Activated CD4-positive, alpha-beta T cell treated with anti-CD3 and anti-CD28 coated beads, Interleukin-2, Interleukin-6, amounts not matched to agents 100 ng/mL and 50 ng/mL, durations not matched to agents 16 hours and 8 hours (primary cell): ENCODE data around the gene S100A5.
"Not testable (repeated sequence)": the region's sequence is repeated elsewhere in the genome, so short reads cannot be mapped to it uniquely, and the experiment has no call there.

Experiments used
- DNase-seq: peaks from one replicate; pipeline ENCODE4 v3.0.0-alpha.2; 2020

S100A5 gene, protein sequence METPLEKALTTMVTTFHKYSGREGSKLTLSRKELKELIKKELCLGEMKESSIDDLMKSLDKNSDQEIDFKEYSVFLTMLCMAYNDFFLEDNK

DNA sequence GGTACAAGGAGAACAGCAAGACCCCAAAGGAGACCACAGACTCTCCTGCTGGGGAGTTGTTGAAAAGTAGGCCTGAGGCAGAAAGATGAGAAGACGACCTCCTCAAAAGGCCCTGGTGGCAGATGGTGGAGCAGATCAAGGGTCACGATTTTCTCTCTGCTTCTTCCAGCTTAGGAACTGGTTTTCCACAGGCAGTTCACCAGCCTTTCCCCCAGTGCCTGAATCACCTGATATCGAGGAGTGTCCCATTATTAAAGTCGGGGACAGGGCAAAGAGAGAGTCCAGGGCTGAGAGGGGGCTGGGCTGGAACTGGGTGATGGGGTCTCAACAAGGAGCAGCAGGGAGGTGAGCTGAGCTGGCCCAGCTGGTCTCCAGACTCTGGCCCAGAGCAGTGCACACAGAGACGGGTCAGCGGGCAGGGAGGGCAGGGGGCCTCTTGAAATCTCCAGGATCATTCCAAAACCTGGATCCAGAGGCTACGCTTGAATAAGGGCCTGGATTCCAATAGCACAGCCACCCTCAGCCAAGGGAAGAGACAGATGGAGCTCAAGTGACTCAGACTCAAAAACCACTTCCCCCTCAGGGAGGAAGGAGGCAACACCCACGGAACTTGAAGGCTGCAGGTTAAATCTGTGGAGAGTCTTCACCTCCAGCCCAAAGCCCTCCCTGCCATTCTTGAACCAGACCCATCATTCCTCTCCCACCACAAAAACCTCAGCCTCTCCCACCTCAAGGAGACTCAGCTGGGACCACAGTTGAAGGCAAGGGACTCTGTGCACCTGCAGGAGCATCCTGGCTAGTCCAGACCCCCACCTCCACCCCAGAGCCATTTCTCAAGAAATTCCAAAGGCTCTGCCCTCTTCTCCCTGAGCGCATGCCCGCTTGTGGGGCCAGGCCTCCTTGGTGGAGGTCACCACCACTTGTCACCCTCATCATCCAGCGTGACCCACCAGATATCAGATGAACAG is at the start of gene S100A5:
Gene S100A5 (minus strand): TSS at position 541 of the 968 bp plus-strand sequence. CDS start 743 bp downstream, outside the sequence.
- DNase-seq, result peak; percentile 83

GRCh38 chr1:153588482-153588881 is 47.7 kb upstream of the S100A5 start:
- no peak for DNase-seq

DNA sequence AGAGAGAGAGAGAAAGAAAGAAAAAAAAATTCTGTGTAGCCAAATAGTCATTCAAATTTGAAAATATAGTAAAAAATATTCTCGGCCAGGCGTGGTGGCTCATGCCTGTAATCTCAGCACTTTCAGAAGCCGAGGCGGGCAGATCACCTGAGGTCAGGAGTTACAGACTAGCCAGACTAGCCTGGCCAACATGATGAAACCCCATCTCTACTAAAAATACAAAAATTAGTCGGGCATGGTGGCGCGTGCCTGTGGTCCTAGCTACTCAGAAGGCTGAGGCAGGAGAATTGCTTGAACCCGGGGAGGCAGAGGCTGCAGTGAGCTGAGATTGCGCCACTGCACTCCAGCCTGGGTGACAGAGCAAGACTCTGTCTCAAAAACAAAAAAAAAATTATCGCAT is 47.3 kb upstream of the S100A5 start:
- DNase-seq, result not testable (repeated sequence)

DNA sequence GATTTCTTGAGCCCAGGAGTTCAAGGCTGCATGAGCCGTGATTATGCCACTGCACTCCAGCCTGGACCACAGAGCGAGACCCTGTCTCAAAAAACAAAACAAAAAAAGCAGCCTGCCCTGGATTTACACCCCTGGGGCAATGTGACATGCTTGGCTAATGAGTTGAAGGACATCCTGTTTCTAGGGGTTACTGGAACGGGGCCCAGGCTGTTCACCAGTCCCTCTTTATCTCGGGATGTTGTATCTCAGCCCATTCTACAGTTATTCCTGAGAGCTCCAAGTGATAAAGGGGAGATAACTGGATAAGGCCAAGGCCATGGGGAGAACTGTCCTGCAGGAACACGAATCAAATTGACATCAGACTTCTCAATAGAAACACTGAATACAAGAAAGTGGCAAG is 46.6 kb upstream of the S100A5 start:
- DNase-seq, result no peak

- DNase-seq, result no peak
Measured at GRCh38 chr1:153586347-153586746, 45.6 kb upstream of the S100A5 start.

- DNase-seq, result no peak
Measured at GRCh38 chr1:153585006-153585405, 44.3 kb upstream of the S100A5 start.

DNA sequence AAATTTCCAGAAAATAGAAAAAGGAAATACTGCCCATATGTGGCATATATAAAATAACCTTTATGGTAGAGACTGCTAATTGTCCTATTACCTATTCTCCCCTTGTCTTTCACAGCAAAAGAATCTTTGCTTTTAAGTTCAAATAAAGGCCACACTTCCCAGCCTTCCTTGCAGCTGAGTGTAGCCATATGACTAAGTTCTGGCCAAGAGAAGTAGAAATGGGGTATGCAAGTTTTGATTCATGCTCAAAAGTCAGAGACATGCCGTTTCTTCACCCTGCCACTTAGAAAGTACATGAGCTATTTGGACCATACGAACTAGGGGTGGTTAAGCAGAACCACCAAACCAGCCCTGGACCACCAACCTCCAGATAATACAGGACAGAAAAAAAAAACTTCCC is 43.2 kb upstream of the S100A5 start:
- no peak for DNase-seq

GRCh38 chr1:153583514-153583913 is 42.8 kb upstream of the S100A5 start:
- not testable (repeated sequence) for DNase-seq

DNA sequence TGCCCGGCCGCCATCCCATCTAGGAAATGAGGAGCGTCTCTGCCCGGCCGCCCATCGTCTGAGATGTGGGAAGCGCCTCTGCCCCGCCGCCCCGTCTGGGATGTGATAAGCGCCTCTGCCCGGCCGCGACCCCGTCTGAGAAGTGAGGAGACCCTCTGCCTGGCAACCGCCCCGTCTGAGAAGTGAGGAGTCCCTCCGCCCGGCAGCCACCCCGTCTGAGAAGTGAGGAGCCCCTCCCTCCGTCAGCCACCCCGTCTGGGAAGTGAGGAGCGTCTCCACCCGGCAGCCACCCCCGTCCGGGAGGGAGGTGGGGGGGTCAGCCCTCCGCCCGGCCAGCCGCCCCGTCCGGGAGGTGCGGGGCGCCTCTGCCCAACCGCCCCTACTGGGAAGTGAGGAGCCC is 42.1 kb upstream of the S100A5 start:
- not testable (repeated sequence) for DNase-seq

GRCh38 chr1:153578936-153579335 is 38.2 kb upstream of the S100A5 start:
- no peak for DNase-seq

GRCh38 chr1:153578490-153578889 is 37.8 kb upstream of the S100A5 start:
- DNase-seq, result no peak

GRCh38 chr1:153577624-153578051 is 36.9 kb upstream of the S100A5 start:
- no peak for DNase-seq

- DNase-seq, result no peak
Measured at GRCh38 chr1:153577138-153577537, 36.4 kb upstream of the S100A5 start.

DNA sequence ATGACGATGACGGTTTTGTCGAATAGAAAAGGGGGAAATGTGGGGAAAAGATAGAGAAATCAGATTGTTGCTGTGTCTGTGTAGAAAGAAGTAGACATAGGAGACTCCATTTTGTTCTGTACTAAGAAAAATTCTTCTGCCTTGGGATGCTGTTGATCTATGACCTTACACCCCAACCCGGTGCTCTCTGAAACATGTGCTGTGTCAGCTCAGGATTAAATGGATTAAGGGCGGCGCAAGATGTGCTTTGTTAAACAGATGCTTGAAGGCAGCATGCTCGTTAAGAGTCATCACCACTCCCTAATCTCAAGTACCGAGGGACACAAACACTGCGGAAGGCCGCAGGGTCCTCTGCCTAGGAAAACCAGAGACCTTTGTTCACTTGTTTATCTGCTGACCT is 34.8 kb upstream of the S100A5 start:
- not testable (repeated sequence) for DNase-seq

GRCh38 chr1:153575081-153575491 is 34.4 kb upstream of the S100A5 start:
- not testable (repeated sequence) for DNase-seq

DNA sequence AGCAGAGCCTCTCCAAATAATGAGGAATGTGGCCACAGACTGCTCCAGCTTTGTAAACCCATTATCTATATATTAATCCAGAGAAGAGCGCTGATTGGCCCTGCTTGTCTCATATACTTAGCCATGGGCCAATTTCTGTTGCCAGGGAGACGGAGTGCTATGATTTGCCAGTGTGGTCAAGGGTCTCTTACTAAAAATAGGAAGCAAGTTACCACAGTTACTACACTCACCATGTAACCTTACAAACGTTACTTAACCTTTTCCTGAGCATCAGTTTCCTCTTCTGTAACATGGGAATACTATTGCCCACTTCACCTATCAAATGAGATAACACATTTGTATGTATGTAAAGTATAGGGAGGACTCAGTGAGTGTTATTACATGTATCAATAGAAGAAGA is 32.6 kb upstream of the S100A5 start:
- DNase-seq, result no peak

DNA sequence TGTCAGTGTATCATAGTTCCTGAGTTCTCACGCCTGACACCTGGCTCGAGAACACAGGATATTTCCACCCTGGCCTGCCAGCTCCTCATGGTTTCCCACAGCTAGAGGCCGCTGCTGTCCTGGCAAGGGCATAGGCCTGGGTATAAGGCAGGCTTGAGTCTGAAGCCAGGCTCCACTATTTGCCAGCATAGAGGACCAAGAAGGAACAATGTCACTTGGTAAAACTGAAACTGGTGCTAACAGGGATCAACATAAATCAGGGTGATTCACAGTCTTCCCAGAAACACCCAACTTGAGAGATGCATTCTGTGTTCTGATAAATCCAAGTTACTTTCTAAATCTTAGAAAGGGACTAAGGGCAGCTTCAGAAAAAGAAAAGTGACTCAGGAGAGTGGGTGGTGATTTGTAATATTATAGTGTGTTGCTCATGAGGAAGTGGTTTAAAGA is 31.9 kb upstream of the S100A5 start:
- peak; percentile 83 for DNase-seq

GRCh38 chr1:153571706-153572105 is 31.0 kb upstream of the S100A5 start:
- no peak for DNase-seq

GRCh38 chr1:153570874-153571273 is 30.1 kb upstream of the S100A5 start:
- no peak for DNase-seq

DNA sequence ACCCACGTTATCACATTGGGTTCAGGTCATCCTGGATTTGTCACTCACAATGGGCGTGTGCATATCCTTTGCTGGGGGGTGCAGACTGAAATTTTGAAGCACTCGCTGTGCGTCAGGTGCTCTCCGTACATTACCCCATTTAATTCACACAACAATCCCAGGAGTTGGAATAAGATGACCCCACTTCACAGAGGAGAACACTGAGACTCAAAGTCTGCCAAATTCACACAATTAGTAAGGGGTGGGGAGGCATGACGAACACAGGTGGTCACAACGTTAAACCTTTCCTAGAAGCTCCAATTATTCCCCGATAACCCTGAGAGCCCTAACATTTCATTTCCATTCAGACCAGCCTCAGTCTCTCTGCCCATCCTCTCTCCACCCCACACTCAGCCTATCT is 28.7 kb upstream of the S100A5 start:
- DNase-seq, result no peak

- DNase-seq, result peak; percentile 91
Measured at GRCh38 chr1:153568367-153569099, 27.8 kb upstream of the S100A5 start.

DNA sequence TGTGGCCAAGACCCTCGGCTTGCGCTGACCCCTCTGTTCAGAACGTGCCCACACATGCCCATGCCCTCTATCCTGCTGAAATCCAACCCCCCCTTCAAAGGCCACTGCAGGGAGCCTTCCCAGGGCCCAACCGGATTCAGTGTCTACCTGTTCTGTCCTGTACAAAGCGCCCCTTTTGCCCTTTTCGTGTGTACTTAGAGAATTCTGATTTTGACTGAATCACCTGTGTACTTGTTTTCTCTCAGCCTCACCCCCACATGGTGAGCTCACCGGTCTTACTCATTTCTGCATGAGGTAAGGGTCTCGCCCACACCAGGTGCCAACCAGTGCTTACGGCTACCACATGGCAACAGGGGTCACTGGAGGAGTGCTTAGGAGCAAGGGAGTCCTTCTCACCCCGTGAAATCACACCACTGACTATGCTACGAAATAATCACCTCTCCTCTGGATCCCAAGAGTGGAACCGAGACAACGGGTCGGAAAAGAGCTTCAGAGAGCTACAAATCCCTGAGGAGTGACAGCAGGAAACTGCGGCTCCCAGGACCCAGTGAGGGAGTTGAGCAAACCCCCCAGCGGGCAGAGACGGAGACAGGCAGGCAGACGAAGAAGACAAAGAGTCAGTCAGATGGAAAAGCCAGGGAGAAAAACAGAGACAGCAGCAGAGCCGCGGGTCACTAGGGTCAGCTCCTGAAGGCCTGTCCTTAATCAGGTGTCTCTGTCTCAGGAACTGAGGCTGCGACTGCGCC is 27.1 kb upstream of the S100A5 start:
- DNase-seq, result peak; percentile 61
